Keratinocyte (primary cell): ENCODE measurements around the gene APOL3. TPM values are rescaled to one million over a fixed set of nuclear protein-coding genes. Genes with fewer than 3 reads are reported as not detected.

Experiments
- DNase-seq: peaks from one replicate; pipeline ENCODE4 v3.0.0-alpha.2; 2011; ENCODE audit warnings: low read depth, missing footprints, low spot score
- FAIRE-seq: peaks from 2 replicates; lab custom pipeline; 2011; peaks lifted over from hg19 to GRCh38; lab: Jason Lieb, UNC
- H2AFZ ChIP-seq: 2 replicates; pipeline ENCODE4 v1.6.0; 2012; ENCODE audit warnings: low read length, control low read depth, inconsistent platforms; ENCODE audit not compliant: control insufficient read depth
- H3K27ac ChIP-seq: 2 replicates; pipeline ENCODE4 v1.5.1; 2011; ENCODE audit warnings: low read length; ENCODE audit not compliant: control insufficient read depth, insufficient read depth
- H3K27me3 ChIP-seq: 3 replicates; pipeline ENCODE4 v1.6.0; 2011; ENCODE audit warnings: low read length; ENCODE audit not compliant: control insufficient read depth, insufficient read depth; ENCODE audit errors: extremely low read depth
- H3K36me3 ChIP-seq, 2 experiments: 2 replicates in 1 of 2; 3 replicates in 1 of 2; pipeline ENCODE4 v1.5.1; 2011; ENCODE audit warnings: low read length in 2 of 2, mild to moderate bottlenecking in 1 of 2; ENCODE audit not compliant: control insufficient read depth in 2 of 2, insufficient read depth in 2 of 2; ENCODE audit errors: extremely low read depth in 1 of 2
- H3K4me1 ChIP-seq: 3 replicates; pipeline ENCODE4 v1.5.1; 2011; ENCODE audit warnings: low read length; ENCODE audit not compliant: control insufficient read depth, insufficient read depth; ENCODE audit errors: extremely low read depth
- H3K4me2 ChIP-seq: 3 replicates; pipeline ENCODE4 v1.6.0; 2011; ENCODE audit warnings: low read depth, low read length; ENCODE audit not compliant: control insufficient read depth, insufficient read depth; ENCODE audit errors: extremely low read depth
- H3K4me3 ChIP-seq, 3 experiments: fragments of 200-600 bp in 1 of 3; sonication (generic) in 1 of 3; 2 replicates in 2 of 3; 3 replicates in 1 of 3; pipeline ENCODE4 v1.5.1; 2011 to 2016; ENCODE audit warnings: low read length in 3 of 3, mild to moderate bottlenecking in 3 of 3, control low read depth in 2 of 3, inconsistent platforms in 1 of 3, low read depth in 1 of 3, mixed read lengths in 1 of 3, mixed run types in 1 of 3, moderate library complexity in 1 of 3; ENCODE audit not compliant: control insufficient read depth in 2 of 3, insufficient read depth in 2 of 3; ENCODE audit errors: extremely low read depth in 1 of 3
- H3K79me2 ChIP-seq: 2 replicates; pipeline ENCODE4 v1.6.0; 2012; ENCODE audit warnings: low read length; ENCODE audit not compliant: control insufficient read depth, insufficient read depth
- H3K9ac ChIP-seq: 3 replicates; pipeline ENCODE4 v1.6.0; 2011; ENCODE audit warnings: low read length; ENCODE audit not compliant: control insufficient read depth, insufficient read depth; ENCODE audit errors: extremely low read depth
- H3K9me1 ChIP-seq: 3 replicates; pipeline ENCODE4 v1.6.0; 2011; ENCODE audit warnings: low read length; ENCODE audit not compliant: control insufficient read depth, insufficient read depth; ENCODE audit errors: extremely low read depth
- H3K9me3 ChIP-seq: 2 replicates; pipeline ENCODE4 v1.5.1; 2012; ENCODE audit warnings: low read depth, low read length; ENCODE audit not compliant: control insufficient read depth
- H4K20me1 ChIP-seq: 3 replicates; pipeline ENCODE4 v1.6.0; 2011; ENCODE audit warnings: low read length; ENCODE audit not compliant: control insufficient read depth, insufficient read depth; ENCODE audit errors: extremely low read depth
- EZH2 ChIP-seq: IDR thresholded peaks from one replicate; pipeline ENCODE4 v1.6.1; 2012; ENCODE audit warnings: inconsistent platforms, mild to moderate bottlenecking, low read length, moderate library complexity
- dilution Hi-C: fragments of 300-500 bp; cut with MboI; formaldehyde crosslinking; loops from one replicate; pipeline ENCODE4 v1.7.0; 2020; ENCODE audit warnings: low sequenced_read_pairs; ENCODE audit not compliant: extremely low pct_ligation_motif_present
- polyA plus RNA-seq, 5 experiments: library from polyadenylated mRNA; depleted of rRNA in 3 of 5; stranded (reverse) in 3 of 5; stranded (forward) in 1 of 5; unstranded in 1 of 5; fragments of >200 nt; gene quantifications; 1 replicate in 1 of 5; 2 replicates in 3 of 5; 3 replicates in 1 of 5; pipeline versions ENCODE4 v1.2.1 to v1.2.3, GENCODE V29; 2011 to 2012; ENCODE audit warnings: missing spikeins in 2 of 5, low read depth in 1 of 5, low replicate concordance in 1 of 5
- TF ChIP-seq, protein P1 (sequence below), 3 experiments: IDR thresholded peaks in 1 of 3; conservative IDR thresholded peaks in 1 of 3; optimal IDR thresholded peaks in 1 of 3; 2 replicates in 2 of 3; 3 replicates in 1 of 3; pipeline versions ENCODE3 to v1.5.1; 2011; ENCODE audit warnings: low read length in 3 of 3, mild to moderate bottlenecking in 3 of 3, moderate library complexity in 2 of 3, control low read depth in 1 of 3, inconsistent platforms in 1 of 3; ENCODE audit not compliant: insufficient read depth in 2 of 3; ENCODE audit errors: extremely low read depth in 1 of 3

The APOL3 gene
- polyA plus RNA-seq, 1 donor (not counting 4 experiments of a cell fraction or from before 2014, with no cell fraction given) = 0.92 TPM

DNA sequence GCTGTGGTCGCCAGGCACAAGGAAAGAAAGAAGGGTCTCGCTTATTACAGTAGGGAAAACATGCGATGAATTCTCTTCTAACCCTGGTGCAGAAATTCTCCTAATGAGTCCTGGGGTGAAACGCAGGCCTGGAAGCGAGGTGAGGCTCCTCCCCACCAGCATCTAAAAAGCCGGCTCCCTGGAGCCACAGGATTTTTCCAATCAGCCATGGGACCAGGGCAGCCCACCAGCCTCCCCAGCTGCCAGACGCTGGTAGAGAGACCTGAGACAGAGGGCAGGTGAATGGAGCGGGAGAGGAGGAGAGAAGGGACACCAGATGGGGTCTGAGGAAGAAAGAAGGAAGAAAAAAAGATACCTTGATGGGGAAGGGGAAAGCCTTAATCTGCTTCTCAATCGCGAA lies 28.6 kb downstream of the APOL3 start:
- H3K27ac ChIP-seq = no peak overlapping the region
- H3K4me2 ChIP-seq = no peak overlapping the region
- H3K27me3 ChIP-seq = peaks cover 24% of the 10 kb centered on the region
- H3K9me1 ChIP-seq = no peaks in the 10 kb centered on the region
- H3K4me1 ChIP-seq = no peaks in the 10 kb centered on the region
- FAIRE-seq (no peak), DNase-seq (no peak)
- no peaks in the 10 kb centered on the region for H4K20me1 ChIP-seq
- H2AFZ ChIP-seq = no peak overlapping the region
- no peak overlapping the region for H3K4me3 ChIP-seq
- H3K36me3 ChIP-seq = no peaks in the 10 kb centered on the region
- no peak overlapping the region for H3K9ac ChIP-seq
- dilution Hi-C loops = no loop called here
- no peak for TF ChIP-seq EZH2
- TF ChIP-seq, protein P1, sequence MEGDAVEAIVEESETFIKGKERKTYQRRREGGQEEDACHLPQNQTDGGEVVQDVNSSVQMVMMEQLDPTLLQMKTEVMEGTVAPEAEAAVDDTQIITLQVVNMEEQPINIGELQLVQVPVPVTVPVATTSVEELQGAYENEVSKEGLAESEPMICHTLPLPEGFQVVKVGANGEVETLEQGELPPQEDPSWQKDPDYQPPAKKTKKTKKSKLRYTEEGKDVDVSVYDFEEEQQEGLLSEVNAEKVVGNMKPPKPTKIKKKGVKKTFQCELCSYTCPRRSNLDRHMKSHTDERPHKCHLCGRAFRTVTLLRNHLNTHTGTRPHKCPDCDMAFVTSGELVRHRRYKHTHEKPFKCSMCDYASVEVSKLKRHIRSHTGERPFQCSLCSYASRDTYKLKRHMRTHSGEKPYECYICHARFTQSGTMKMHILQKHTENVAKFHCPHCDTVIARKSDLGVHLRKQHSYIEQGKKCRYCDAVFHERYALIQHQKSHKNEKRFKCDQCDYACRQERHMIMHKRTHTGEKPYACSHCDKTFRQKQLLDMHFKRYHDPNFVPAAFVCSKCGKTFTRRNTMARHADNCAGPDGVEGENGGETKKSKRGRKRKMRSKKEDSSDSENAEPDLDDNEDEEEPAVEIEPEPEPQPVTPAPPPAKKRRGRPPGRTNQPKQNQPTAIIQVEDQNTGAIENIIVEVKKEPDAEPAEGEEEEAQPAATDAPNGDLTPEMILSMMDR (optimal IDR thresholded peaks at IDR 0.05 in 1 of 3, IDR thresholded peaks at IDR 0.05 in 1 of 3, conservative IDR thresholded peaks at IDR 0.05 in 1 of 3; ENCODE audit: extremely low read depth in 1 of 3, insufficient read depth in 2 of 3, low read length in 3 of 3) = no peak
- H3K9me3 ChIP-seq = no peaks in the 10 kb centered on the region
- no peaks in the 10 kb centered on the region for H3K79me2 ChIP-seq

DNA sequence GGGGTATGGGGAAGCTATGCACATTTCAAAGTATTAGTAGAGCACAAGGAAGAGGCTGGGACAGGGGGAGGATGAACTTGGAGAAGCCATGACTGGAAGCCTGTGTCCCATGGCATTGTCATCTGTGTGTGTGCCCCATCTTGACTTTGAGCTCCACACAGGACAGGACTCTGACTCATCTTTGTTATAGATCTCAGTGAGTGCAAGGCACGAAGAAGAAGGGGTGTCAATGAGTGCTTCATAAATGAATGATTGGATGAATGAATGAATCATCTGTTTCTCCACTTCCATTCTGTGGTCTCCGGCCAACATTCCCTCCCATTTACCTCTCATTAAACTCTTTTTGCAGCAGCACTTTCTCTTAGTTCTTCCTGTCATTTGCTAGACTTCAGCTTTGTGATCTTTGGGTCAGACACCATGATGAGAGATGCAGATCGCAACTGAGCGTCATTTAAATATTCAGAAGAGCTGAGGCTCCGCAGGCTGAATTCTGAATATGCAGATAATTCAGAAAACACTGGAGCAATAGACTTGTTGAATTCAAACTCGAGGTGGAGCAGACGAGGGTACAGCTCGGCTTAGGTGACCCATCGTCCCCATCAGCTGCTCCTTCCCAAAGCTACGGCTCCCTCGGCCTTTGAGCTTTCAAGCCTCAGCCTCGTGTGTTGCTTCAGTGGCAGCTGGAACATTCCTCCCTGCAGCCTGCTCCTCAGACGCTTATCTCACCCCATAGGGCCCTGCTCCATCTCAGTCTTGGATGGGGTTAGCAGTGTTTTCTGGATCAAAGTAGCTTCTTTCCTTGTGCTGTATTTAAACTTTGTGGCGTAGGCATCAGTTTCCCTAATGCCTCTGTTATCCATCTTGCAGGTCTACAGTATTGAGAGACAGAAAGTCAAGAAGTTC lies 30.8 kb downstream of the APOL3 start:
- TF ChIP-seq EZH2 = no peak
- Histone ChIP-seq H3K36me3 (no peaks in the 10 kb centered on the region), H3K4me2 (no peak overlapping the region), H3K4me3 (no peak overlapping the region), H2AFZ (no peak overlapping the region), H3K9me3 (no peaks in the 10 kb centered on the region), H3K79me2 (no peaks in the 10 kb centered on the region), H3K27me3 (peaks cover 24% of the 10 kb centered on the region), H3K27ac (no peak overlapping the region), H3K9me1 (no peaks in the 10 kb centered on the region), H3K4me1 (no peaks in the 10 kb centered on the region), H3K9ac (no peak overlapping the region), H4K20me1 (no peaks in the 10 kb centered on the region)
- dilution Hi-C loops = no loop called here
- no peak for DNase-seq
- no peak for FAIRE-seq
